GM12875 (cell line): ENCODE measurements around the gene ZG16.

Experiments
- H3K4me3 ChIP-seq: one replicate; pipeline ENCODE4 v1.5.1; 2011; ENCODE audit warnings: low read depth, low read length, control low read depth
- CTCF ChIP-seq: IDR thresholded peaks from 2 replicates; pipeline ENCODE4 v1.5.1; 2011; ENCODE audit warnings: low read depth, mild to moderate bottlenecking, control low read depth, inconsistent platforms, low read length, moderate library complexity, borderline replicate concordance; ENCODE audit not compliant: insufficient read depth

The ZG16 gene

GRCh38 chr16:29826342-29826695 lies 48.3 kb downstream of the ZG16 start:
- no peak overlapping the region for H3K4me3 ChIP-seq
- TF ChIP-seq CTCF, result no peak

GRCh38 chr16:29830774-29831173 lies 52.7 kb downstream of the ZG16 start:
- H3K4me3 ChIP-seq, result no peak overlapping the region
- TF ChIP-seq CTCF, result no peak

GRCh38 chr16:29831490-29831889 lies 53.4 kb downstream of the ZG16 start:
- no peak overlapping the region for H3K4me3 ChIP-seq
- TF ChIP-seq CTCF, result no peak
